Trophoblast cell (in vitro differentiated cells and primary cell): Measurements from ENCODE around the gene FFAR2.

Experiments used
- DNase-seq, 2 donors: peaks; one replicate each; pipeline ENCODE4 v3.0.0-alpha.2; 2016
- H2AFZ ChIP-seq: 2 replicates; pipeline ENCODE4 v1.6.1; 2013; ENCODE audit warnings: low read length, moderate library complexity, mild to moderate bottlenecking; ENCODE audit not compliant: insufficient read depth, poor library complexity
- H2AK5ac ChIP-seq: 2 replicates; pipeline ENCODE4 v1.6.1; 2013; ENCODE audit warnings: mild to moderate bottlenecking, low read length
- H2BK120ac ChIP-seq: 2 replicates; pipeline ENCODE4 v1.6.1; 2013; ENCODE audit warnings: low read length, mild to moderate bottlenecking, moderate library complexity; ENCODE audit not compliant: insufficient read depth, poor library complexity
- H2BK12ac ChIP-seq: 2 replicates; pipeline ENCODE4 v1.6.1; 2013; ENCODE audit warnings: mild to moderate bottlenecking, low read length, moderate library complexity
- H2BK5ac ChIP-seq: 2 replicates; pipeline ENCODE4 v1.6.1; 2013; ENCODE audit warnings: low read length, low read depth, moderate library complexity, mild to moderate bottlenecking; ENCODE audit not compliant: poor library complexity
- H3K14ac ChIP-seq: 2 replicates; pipeline ENCODE4 v1.6.1; 2013; ENCODE audit warnings: mild to moderate bottlenecking, low read length
- H3K18ac ChIP-seq: 2 replicates; pipeline ENCODE4 v1.6.1; 2013; ENCODE audit warnings: mild to moderate bottlenecking, low read length
- H3K23ac ChIP-seq: 2 replicates; pipeline ENCODE4 v1.6.1; 2013; ENCODE audit warnings: low read length
- H3K27ac ChIP-seq: 2 replicates; pipeline ENCODE4 v1.5.1; 2013; ENCODE audit warnings: low read depth, mild to moderate bottlenecking, inconsistent platforms, low read length, moderate library complexity
- H3K27me3 ChIP-seq: 2 replicates; pipeline ENCODE4 v1.6.1; 2013; ENCODE audit warnings: inconsistent platforms, mild to moderate bottlenecking, low read length, moderate library complexity; ENCODE audit not compliant: insufficient read depth
- H3K36me3 ChIP-seq, 2 experiments: 1 replicate in 1 of 2; 2 replicates in 1 of 2; pipeline ENCODE4 v1.6.1; 2013; ENCODE audit warnings: low read length in 2 of 2, mild to moderate bottlenecking in 2 of 2, moderate library complexity in 1 of 2; ENCODE audit not compliant: insufficient read depth in 2 of 2, control insufficient read depth in 1 of 2
- H3K4ac ChIP-seq: 2 replicates; pipeline ENCODE4 v1.6.1; 2013; ENCODE audit warnings: low read depth, mild to moderate bottlenecking, low read length, moderate library complexity
- H3K4me1 ChIP-seq, 2 experiments: 1 replicate in 1 of 2; 2 replicates in 1 of 2; pipeline ENCODE4 v1.6.1; 2013; ENCODE audit warnings: low read length in 2 of 2, mild to moderate bottlenecking in 2 of 2, moderate library complexity in 1 of 2; ENCODE audit not compliant: insufficient read depth in 2 of 2, control insufficient read depth in 1 of 2
- H3K4me2 ChIP-seq: 2 replicates; pipeline ENCODE4 v1.6.1; 2013; ENCODE audit warnings: inconsistent platforms, mild to moderate bottlenecking, low read length, moderate library complexity
- H3K4me3 ChIP-seq: 2 replicates; pipeline ENCODE4 v1.5.1; 2013; ENCODE audit warnings: mild to moderate bottlenecking, low read depth, low read length, inconsistent platforms
- H3K79me1 ChIP-seq: one replicate; pipeline ENCODE4 v1.6.1; 2013; ENCODE audit warnings: low read length
- H3K79me2 ChIP-seq: 2 replicates; pipeline ENCODE4 v1.6.1; 2013; ENCODE audit warnings: low read length, mild to moderate bottlenecking; ENCODE audit not compliant: control insufficient read depth, insufficient read depth, poor library complexity
- H3K9ac ChIP-seq: 2 replicates; pipeline ENCODE4 v1.6.1; 2013; ENCODE audit warnings: mild to moderate bottlenecking, low read length
- H3K9me3 ChIP-seq: 2 replicates; pipeline ENCODE4 v1.6.1; 2013; ENCODE audit warnings: low read depth, mild to moderate bottlenecking, control low read depth, inconsistent platforms, low read length; ENCODE audit not compliant: insufficient read depth
- H4K12ac ChIP-seq: 2 replicates; pipeline ENCODE4 v1.6.1; 2013; ENCODE audit warnings: low read depth, mild to moderate bottlenecking, low read length, moderate library complexity
- H4K8ac ChIP-seq: 2 replicates; pipeline ENCODE4 v1.6.1; 2013; ENCODE audit warnings: low read depth, mild to moderate bottlenecking, low read length, moderate library complexity
- H4K91ac ChIP-seq: one replicate; pipeline ENCODE4 v1.6.1; 2013; ENCODE audit warnings: low read depth, mild to moderate bottlenecking, low read length, moderate library complexity
- WGBS: extraction: QIAGEN DNeasy Blood & Tissue Kit; methylation state at CpG from one replicate; pipeline ENCODE4 v1.1.7; 2013; ENCODE audit warnings: missing lambda C conversion rate; ENCODE audit not compliant: insufficient read length, insufficient coverage; ENCODE audit errors: extremely low coverage; 5-methylcytosine and 5-hydroxymethylcytosine counted together

FFAR2 gene

DNA sequence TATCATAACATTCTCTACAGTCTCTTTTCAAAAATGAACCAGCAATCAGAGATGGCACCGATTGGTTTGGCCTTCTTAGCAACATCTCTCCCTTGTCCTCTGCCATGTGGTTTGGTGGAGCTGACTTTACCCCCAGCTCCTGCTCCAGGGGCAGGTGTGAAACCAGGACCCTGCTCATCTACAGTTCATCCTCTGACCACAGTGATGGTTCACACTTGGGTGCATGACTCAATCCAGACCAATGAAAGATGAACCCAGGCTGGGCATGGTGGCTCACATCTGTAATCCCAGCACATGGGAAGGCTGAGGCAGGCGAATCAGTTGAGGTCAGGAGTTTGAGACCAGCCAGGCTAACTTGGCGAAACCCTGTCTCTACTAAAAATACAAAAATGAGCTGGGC lies 33.6 kb upstream of the FFAR2 start:
- no peak overlapping the region for H2AFZ ChIP-seq
- no peak overlapping the region for H2BK12ac ChIP-seq
- no peak overlapping the region for H4K91ac ChIP-seq
- no peak for DNase-seq
- no peaks in the 10 kb centered on the region for H3K79me2 ChIP-seq
- no peaks in the 10 kb centered on the region for H3K27me3 ChIP-seq
- H4K12ac ChIP-seq, result no peak overlapping the region
- H2AK5ac ChIP-seq, result no peak overlapping the region
- no peak overlapping the region for H3K23ac ChIP-seq
- no peak overlapping the region for H3K4me2 ChIP-seq
- no CpG with 5 or more reads among the region's 3 CpGs for WGBS
- no peak overlapping the region for H3K9ac ChIP-seq
- no peak overlapping the region for H3K18ac ChIP-seq
- no peaks in the 10 kb centered on the region for H3K4me1 ChIP-seq
- H3K27ac ChIP-seq, result no peak overlapping the region
- H2BK120ac ChIP-seq, result no peak overlapping the region
- no peaks in the 10 kb centered on the region for H3K36me3 ChIP-seq
- no peaks in the 10 kb centered on the region for H3K9me3 ChIP-seq
- no peak overlapping the region for H4K8ac ChIP-seq
- no peak overlapping the region for H2BK5ac ChIP-seq
- no peak overlapping the region for H3K4ac ChIP-seq
- H3K79me1 ChIP-seq, result no peaks in the 10 kb centered on the region
- no peak overlapping the region for H3K14ac ChIP-seq
- no peak overlapping the region for H3K4me3 ChIP-seq

- Histone ChIP-seq H3K9ac (no peak overlapping the region), H3K27ac (no peak overlapping the region), H3K4me2 (no peak overlapping the region), H3K79me2 (no peaks in the 10 kb centered on the region), H3K27me3 (no peaks in the 10 kb centered on the region), H4K8ac (no peak overlapping the region), H3K4ac (no peak overlapping the region), H3K4me1 (no peaks in the 10 kb centered on the region), H3K36me3 (no peaks in the 10 kb centered on the region), H3K18ac (no peak overlapping the region), H3K4me3 (no peak overlapping the region), H3K14ac (no peak overlapping the region), H4K12ac (no peak overlapping the region), H2BK5ac (no peak overlapping the region), H3K23ac (no peak overlapping the region), H2AK5ac (no peak overlapping the region), H2AFZ (no peak overlapping the region), H3K79me1 (no peaks in the 10 kb centered on the region), H4K91ac (no peak overlapping the region), H2BK12ac (no peak overlapping the region), H2BK120ac (no peak overlapping the region), H3K9me3 (no peaks in the 10 kb centered on the region)
- DNase-seq, result no peak
- WGBS, result no CpG with 5 or more reads among the region's 7 CpGs
Observed at GRCh38 chr19:35416331-35416730, 31.7 kb upstream of the FFAR2 start.

DNA sequence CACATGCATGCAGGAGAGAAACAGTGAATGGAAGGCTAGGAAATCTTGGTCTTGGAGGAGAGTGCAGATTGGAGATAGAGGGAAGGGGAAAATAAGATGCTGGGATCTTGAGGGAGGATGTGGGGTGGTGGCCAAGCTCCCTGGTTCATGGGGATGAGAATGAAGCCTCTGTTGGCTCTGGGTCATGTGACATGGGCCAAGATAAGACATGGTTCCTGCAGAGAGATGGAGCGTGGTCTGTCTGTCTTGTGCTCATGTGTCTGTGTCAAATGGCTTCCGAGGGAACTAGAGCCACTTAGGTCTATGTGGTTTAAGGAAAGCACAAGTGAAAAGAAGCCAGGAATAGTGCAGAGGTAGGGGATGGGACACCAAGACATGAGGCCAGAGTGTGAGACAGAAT lies 30.8 kb upstream of the FFAR2 start:
- Histone ChIP-seq H3K4me3 (no peak overlapping the region), H2BK5ac (no peak overlapping the region), H3K4me2 (no peak overlapping the region), H4K91ac (no peak overlapping the region), H3K23ac (no peak overlapping the region), H4K12ac (no peak overlapping the region), H3K27ac (no peak overlapping the region), H3K36me3 (no peaks in the 10 kb centered on the region), H2BK12ac (no peak overlapping the region), H3K18ac (no peak overlapping the region), H3K9ac (no peak overlapping the region), H3K79me2 (no peaks in the 10 kb centered on the region), H3K14ac (no peak overlapping the region), H2AK5ac (no peak overlapping the region), H3K4ac (no peak overlapping the region), H2AFZ (no peak overlapping the region), H4K8ac (no peak overlapping the region), H3K9me3 (no peaks in the 10 kb centered on the region), H2BK120ac (no peak overlapping the region), H3K4me1 (no peaks in the 10 kb centered on the region), H3K79me1 (no peaks in the 10 kb centered on the region), H3K27me3 (no peaks in the 10 kb centered on the region)
- no peak for DNase-seq
- no CpG with 5 or more reads among the region's 2 CpGs for WGBS

DNA sequence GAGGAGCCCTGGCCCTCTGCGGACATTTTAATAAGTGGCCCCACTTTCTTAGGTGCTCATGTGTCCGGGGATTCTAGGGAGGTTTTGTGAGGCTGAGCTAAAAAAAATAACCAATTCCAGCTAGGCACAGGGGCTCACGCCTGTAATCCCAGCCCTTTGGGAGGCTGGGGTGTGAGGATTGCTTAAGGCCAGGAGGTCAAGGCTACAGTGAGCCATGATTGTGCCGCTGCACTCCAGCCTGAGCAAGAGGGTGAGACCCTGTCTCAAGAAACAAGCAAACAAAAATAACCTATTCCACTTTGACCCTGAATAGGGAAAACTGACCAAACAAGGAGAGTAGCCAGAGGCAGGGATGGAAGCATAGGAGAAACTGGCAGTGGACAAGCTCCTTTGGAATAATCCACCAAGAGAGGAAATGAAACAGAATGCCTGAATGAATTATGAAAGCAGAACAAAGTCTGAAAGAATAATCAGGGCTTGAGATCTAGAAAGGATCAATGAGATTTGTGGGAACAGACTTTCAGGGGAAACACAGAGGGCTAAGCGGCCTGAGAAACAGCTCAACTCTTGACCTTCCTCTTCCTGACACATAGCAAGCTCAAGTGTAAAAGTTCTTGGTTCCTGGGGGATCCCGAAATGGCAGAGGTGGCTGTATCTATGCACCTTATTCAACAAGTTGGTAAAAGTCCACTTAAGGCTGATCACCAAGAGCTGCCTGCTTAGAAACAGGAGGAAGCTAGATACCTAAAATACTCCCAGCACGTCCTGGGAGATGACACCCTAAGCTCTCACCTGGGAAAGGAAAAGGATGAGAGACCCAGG lies 30.1 kb upstream of the FFAR2 start:
- Histone ChIP-seq H3K4me3 (no peak overlapping the region), H3K27me3 (no peaks in the 10 kb centered on the region), H2AFZ (no peak overlapping the region), H2BK120ac (no peak overlapping the region), H3K79me1 (no peaks in the 10 kb centered on the region), H3K79me2 (no peaks in the 10 kb centered on the region), H4K91ac (no peak overlapping the region), H3K4me1 (no peaks in the 10 kb centered on the region), H2BK5ac (no peak overlapping the region), H3K4me2 (no peak overlapping the region), H3K9me3 (no peaks in the 10 kb centered on the region), H2BK12ac (no peak overlapping the region), H3K27ac (no peak overlapping the region), H3K18ac (no peak overlapping the region), H4K12ac (no peak overlapping the region), H3K4ac (no peak overlapping the region), H3K9ac (no peak overlapping the region), H4K8ac (no peak overlapping the region), H3K36me3 (no peaks in the 10 kb centered on the region), H2AK5ac (no peak overlapping the region), H3K23ac (no peak overlapping the region), H3K14ac (no peak overlapping the region)
- no CpG with 5 or more reads among the region's 7 CpGs for WGBS
- DNase-seq, result no peak
